Measurements from ENCODE around the gene ANKRD39.
"Not testable (repeated sequence)": the region's sequence is repeated elsewhere in the genome, so short reads cannot be mapped to it uniquely, and the experiment has no call there.

ANKRD39 gene

GRCh38 chr2:96869822-96870625, 12.2 kb upstream of the ANKRD39 start, which contains the start of gene SEMA4C:
Gene SEMA4C (minus strand): TSS chr2:96870080. CDS start chr2:96867886, 2,194 bp downstream.
- peak; percentile 33 for DNase-seq

GRCh38 chr2:96869281-96869821, 11.5 kb upstream of the ANKRD39 start:
- no peak for DNase-seq

- peak; percentile 54 for DNase-seq
Measured at GRCh38 chr2:96868555-96869280, 10.9 kb upstream of the ANKRD39 start.

DNA sequence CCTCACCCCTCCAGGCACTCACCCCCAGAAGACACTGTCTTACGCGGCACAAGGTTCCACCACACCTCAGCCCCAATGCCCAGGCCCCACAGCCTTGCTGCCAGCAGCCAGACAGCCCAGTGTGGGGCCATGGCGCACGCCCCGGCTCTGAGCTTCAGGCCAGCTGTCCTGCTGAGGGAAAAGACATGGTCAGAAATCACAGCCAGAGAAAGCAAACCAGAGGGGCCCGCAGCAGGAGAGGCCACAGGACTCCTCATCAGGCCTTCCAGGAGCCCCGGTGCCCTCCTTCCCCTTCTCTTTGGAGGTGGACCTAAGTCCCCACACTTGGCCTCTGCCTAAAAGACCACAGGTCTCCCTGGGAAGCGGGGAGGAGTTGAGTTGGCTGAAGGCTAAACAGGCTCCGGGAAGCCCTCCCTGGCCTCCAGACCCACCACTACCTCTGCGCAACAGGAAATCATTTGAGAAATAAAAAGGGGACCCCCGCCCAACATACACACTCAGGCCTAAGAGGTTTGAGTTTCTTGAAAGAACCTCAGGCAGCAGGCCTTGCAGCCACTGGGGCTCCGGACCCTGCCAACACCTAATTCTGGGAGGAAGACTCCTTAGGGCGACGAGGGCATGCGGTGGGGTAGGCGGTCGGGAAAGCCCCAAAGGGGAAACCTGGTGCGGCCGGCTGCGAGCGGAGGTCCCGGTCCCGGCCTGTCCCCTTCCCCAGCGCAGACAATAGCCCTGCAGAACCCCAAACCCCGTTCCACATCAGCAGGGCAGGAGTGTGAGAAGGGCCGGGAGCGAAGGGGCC, 10.1 kb upstream of the ANKRD39 start:
- DNase-seq: no peak

DNA sequence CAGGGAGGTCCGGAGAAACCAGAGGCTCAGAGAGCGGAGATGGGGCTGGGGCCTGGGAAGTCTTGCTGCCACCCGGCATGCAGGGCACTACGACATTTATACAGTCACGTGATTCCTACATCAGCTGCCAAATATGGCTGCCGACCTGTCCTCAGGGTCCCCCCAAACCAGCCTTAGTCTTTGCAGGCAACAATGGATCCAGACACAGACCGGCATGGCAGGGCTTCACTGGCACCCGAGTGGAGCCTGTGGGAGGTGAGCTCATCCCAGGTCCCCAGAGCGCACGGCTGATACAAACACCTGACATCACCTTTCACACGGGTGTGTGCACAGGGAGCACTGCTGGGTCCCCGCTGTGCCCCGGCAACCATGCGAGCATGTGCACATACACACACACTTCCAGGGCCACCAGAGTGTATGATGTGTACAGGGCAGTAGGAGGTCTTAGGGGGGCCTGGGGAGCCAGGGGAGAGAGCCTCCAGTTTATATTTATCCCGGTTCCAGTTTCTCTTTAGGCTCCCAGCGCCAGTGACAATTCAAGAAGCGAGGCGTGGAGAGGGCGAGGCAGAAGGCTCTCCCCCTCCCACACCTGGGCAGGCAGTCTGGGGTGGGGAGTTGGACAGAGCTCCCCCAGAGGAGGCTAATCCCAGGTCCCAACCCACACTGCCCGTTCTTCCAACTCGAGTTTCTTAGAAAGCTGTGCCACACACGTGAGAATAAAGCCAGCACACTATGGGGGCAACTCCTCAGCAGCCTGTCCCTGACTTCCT, 9.4 kb upstream of the ANKRD39 start:
- no peak for DNase-seq

DNA sequence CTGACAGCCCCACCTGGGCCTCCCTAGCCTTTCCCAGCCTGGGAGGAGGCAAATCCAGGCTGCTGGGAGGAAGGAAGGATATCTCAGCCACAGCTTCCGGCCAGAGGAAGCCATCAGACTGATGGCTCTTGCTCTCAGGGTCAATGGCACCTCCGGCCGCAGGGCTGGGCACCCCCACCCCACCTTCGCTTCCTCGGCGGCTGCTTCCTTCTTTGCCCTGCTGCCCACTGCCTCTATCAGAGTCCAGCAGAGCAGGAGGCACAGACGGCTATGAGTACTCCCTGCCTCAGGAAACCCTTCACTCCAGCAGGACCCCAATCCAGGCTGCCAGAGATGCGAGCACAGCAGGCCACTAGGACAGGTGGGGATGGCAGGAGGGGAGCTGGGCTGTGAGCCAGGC, 8.8 kb upstream of the ANKRD39 start:
- no peak for DNase-seq

DNA sequence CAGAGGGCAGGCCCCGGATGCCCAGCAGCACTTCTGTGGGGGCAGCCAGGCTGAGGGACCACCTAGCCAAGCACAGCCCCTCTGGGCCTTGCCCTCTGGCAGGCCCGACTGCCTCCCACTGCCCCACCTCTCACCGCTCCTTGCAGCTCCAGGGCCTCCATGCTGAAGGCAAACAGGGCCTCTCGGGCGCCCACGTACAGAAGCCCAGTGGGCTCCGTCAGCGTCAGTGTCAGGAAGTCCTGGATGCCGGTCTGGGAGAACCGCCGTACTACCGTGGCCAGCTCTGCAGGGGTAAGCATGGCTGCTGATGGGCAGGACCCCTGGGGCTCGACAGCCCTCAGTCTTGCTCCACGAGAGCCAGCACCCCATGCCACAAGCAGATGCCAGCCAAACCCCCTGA, 8.3 kb upstream of the ANKRD39 start:
- DNase-seq: no peak

GRCh38 chr2:96865654-96866053, 7.8 kb upstream of the ANKRD39 start:
- DNase-seq: no peak

GRCh38 chr2:96864343-96865091, 6.7 kb upstream of the ANKRD39 start:
- DNase-seq: no peak

DNA sequence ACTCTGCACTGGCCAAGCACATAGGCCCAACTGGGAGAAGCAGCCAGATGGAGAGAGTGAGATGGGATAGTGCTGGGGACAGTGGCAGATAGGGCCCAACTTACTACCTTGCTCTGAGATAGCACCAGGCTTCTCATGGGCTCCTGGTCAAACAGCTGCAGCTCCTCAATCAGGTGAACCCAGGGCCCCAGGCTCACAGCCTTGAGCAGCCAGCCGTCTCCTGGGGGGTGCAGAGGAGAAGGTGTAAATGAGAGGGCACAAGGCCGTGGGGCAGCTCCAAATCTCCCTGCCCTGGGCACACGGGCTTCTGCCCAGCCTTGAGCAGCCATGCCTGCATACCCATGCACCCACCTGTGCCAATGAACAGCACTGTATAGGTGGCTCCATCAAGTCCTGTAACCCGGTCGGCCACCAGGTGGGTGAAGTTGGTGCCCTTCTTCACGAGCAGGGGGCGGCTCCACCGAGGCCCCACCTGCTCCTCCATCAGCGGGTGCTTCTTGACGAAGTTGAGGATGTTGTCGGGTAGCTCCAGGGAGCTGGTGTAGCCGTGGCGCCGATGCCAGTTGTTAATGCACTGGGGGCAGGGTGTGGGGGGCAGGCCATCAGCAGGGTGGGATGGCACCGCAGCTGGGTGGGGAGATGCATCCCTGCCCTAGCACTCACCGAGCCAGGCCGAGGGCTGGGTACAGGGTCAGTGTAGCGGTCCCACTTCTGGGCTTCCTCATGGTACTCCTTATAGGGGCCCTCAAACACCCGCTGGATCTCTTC, 5.9 kb upstream of the ANKRD39 start:
- no peak for DNase-seq

DNA sequence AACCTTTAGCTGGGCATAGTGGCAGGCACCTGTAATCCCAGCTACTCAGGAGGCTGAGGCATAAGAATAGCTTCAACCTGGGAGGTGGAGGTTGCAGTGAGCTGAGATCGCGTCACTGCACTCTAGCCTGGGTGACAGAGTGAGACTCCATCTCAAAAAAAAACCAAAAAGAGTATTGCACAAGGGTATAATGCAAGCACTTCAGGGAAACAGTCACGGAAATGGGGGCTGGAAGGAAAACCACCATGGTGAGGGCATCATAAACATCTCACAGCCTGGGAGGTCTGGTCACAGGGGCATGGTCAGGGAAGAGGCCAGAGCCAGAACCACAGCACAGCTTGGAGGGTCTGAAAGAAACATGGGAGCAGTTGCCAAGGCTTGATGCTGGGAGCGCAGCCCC, 5.2 kb upstream of the ANKRD39 start:
- DNase-seq: not testable (repeated sequence)

DNA sequence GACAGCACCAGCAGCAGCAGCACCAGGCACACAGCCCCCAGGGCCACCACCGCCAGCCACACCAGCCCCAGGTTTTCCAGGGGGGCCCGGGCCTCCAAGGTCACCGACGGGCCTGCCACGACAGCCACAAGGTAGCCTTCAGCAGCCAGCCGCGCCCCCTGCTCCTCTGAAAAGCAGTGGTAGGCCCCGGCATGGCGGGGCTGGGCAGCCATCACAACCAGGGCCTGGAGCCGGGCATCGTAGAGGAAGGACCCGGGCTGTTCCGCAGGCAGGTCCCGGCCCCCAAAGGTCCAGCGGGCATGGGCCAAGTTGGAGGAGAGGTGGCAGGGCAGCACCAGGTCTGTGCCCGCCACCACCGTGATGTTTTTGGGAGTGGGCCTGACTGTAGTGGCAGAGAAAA, 3.3 kb upstream of the ANKRD39 start:
- DNase-seq: no peak

DNA sequence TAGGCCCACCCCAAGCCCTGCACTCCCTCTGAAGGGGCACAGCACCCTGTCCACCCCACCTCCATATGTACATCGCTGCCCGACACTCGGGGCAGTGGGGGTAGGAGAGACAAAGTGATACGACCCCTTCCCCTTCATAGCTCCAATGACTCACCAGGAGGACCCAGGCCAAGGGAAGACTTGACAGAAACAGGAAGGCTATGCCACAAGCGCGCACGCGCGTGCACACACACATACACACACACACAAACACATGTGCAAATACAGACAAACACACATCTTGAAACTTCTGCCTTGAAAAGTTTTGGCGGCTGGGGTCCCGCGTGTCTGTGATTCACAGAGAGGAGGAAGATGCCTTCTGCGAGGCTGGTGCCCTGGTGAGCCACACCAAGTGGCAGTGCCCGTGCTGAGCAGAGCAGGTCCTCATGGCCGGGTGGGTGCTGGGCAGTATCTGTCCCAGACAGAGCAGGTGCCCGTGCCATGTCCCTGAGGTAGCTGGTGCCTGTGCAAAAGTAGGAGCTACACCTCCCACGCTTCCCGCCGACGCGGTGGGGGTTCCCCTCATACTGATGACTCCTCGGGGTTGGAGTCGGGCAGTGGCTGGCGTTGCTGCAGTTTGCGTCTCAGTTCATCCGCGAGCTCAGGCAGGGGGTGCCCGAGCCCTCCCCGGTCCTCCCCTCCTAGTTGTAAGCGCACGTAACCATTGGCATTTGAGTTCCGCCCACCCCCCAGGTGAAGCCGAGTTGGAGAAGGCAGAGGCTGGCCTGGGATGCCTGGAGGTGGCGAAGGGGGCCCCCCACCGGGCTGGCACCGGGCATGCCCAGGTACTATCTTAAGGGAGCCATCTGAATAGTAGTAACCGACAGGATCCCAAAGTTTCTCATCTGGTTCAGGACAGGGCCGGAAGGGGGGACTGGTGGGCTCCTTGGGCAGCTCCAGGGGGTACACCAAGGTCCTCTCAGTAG, 2.5 kb upstream of the ANKRD39 start:
- no peak for DNase-seq

DNA sequence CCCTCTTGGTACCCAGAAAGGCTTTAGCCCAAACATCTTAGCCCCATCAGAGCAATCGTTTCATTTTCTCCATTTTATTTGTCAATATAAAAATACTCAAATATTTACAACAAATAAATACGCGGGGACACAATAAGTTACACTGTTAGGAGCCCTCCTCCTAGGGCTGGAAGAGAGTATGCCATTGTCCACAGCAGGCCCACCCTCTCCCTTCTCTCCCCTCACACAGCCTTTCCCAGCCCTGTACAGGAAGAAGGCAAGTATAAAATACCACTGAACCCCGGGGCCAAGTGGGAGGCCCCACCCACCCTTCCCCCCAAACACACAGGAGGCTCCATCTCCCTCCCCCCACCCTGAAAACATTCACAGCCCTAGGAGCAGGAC, 1.9 kb upstream of the ANKRD39 start:
- no peak for DNase-seq

GRCh38 chr2:96859099-96859649, 1.4 kb upstream of the ANKRD39 start:
- no peak for DNase-seq

GRCh38 chr2:96856776-96857666, 795 bp downstream of the ANKRD39 start:
- DNase-seq: peak; percentile 28

DNA sequence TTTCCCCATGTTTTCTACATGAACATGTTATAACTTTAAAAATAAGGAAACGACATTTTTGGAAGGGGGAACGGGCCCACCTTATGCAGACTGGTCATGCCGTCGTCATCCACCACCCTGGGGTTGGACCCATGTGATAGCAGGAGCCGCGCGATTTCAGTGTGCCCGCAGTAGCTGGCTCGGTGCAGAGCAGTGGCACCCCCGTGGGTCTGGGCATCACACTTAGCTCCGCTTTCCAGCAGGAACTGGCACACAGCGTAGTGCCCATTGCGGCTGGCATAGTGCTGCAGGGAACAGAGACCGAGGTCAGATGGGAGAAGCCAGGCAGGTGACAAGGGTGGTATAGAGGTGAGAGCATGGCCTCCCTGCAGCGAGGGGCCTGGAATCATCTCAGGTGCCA, 4.5 kb downstream of the ANKRD39 start:
- DNase-seq: no peak

DNA sequence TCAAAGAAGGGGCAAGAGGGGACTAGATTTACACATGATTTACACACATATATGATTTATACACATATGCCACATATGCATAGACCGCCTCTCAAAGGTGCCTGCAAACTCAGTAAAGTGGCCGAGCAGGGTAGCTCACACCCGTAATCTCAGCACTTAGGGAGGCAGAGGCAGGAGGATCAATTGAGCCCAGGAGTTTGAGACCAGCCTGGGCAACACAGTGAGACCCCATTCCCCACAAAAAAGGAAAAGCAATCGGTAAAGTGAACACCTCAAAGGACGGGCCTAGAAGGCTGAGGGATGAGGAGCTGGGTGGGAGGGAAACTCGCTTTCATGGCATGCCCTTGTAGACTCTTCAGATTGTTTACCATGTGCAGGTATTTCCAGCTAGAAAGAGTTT, 5.1 kb downstream of the ANKRD39 start:
- no peak for DNase-seq

All from NCI-H1092 treated with DMSO at 0.1 percent for 48 hours (cell line).